MCF 10A (cell line): ENCODE results near the gene RARG. TPM values are rescaled to one million over a fixed set of nuclear protein-coding genes. Genes with fewer than 3 reads are reported as not detected.

Experiments
- BruUV-seq: library from RNA; stranded (reverse); fragments of 400-500 nt; replicated peaks from 2 replicates; lab custom pipeline; 2021; lab: Mats Ljungman, UMichigan
- CTCF ChIA-PET: fragments of 300-600 bp; sonication (Branson Sonifier 250); formaldehyde crosslinking; extraction: SDS; loops from one replicate; lab custom pipeline; 2021; ENCODE audit warnings: antibody characterized with exemption, inconsistent platforms; lab: Yijun Ruan, JAX
- POLR2A ChIA-PET: fragments of 300-600, 350-650 bp; sonication (Branson Sonifier 250); formaldehyde crosslinking; extraction: SDS; loops from one replicate; lab custom pipeline; 2020; ENCODE audit warnings: antibody characterized with exemption, inconsistent platforms; lab: Yijun Ruan, JAX
- DNase-seq: peaks from one replicate; pipeline ENCODE4 v3.0.0-alpha.2; 2018; ENCODE audit not compliant: unreplicated experiment
- H3K27ac Mint-ChIP-seq: one replicate; pipeline ENCODE4 v1.8.0; 2022; ENCODE audit warnings: mild to moderate bottlenecking, low read depth, mixed read lengths; ENCODE audit not compliant: unreplicated experiment
- H3K27me3 Mint-ChIP-seq: one replicate; pipeline ENCODE4 v1.8.0; 2022; ENCODE audit warnings: mixed read lengths; ENCODE audit not compliant: insufficient read depth, unreplicated experiment
- H3K36me3 Mint-ChIP-seq: one replicate; pipeline ENCODE4 v1.8.0; 2022; ENCODE audit warnings: mild to moderate bottlenecking, moderate library complexity, mixed read lengths; ENCODE audit not compliant: insufficient read depth, unreplicated experiment
- H3K4me1 Mint-ChIP-seq: one replicate; pipeline ENCODE4 v1.8.0; 2022; ENCODE audit warnings: mixed read lengths; ENCODE audit not compliant: insufficient read depth, unreplicated experiment
- H3K4me3 Mint-ChIP-seq: one replicate; pipeline ENCODE4 v1.8.0; 2022; ENCODE audit warnings: mild to moderate bottlenecking, moderate library complexity, mixed read lengths; ENCODE audit not compliant: unreplicated experiment
- H3K9me3 Mint-ChIP-seq: one replicate; pipeline ENCODE4 v1.8.0; 2022; ENCODE audit warnings: mixed read lengths; ENCODE audit not compliant: unreplicated experiment
- CTCF ChIP-seq: fragments of 200-600 bp; IDR thresholded peaks from one replicate; pipeline ENCODE4 v1.8.0; 2022; ENCODE audit warnings: antibody characterized with exemption, mild to moderate bottlenecking; ENCODE audit not compliant: unreplicated experiment
- intact Hi-C: fragments of 100-400 bp; cut with micrococcal nuclease; formaldehyde crosslinking; loops from 2 replicates; pipeline ENCODE4 v1.14.1; 2022
- total RNA-seq: library from RNA; stranded (reverse); gene quantifications from 2 replicates; pipeline ENCODE4 v1.2.3, GENCODE V29; 2022

Gene RARG
- total RNA-seq, 1 experiment from 2014 or later = 43.7 TPM

GRCh38 chr12:53211476-53212381, 20.3 kb downstream of the RARG start:
- Mint-ChIP-seq H3K27me3 (no peaks in the 10 kb centered on the region), H3K36me3 (peaks cover 39% of the 10 kb centered on the region), H3K4me3 (no peak overlapping the region), H3K4me1 (peaks cover 8% of the 10 kb centered on the region), H3K27ac (no peak overlapping the region), H3K9me3 (no peaks in the 10 kb centered on the region)
- no peak for DNase-seq
- BruUV-seq = no TSS peak
- CTCF ChIA-PET = interaction anchor here (0.5 to 9.3 kb wide), 16 partner anchors 11 to 603 kb away, joined by 3 to 275 read pairs (median 3); partner anchors contain the start of genes AAAS, ESPL1, MYG1 and PFDN5
- TF ChIP-seq CTCF = no peak
- POLR2A ChIA-PET = interaction anchor here (0.7 to 0.9 kb wide), 2 partner anchors 40 to 84 kb away, joined by 3 to 5 read pairs; partner anchors contain the start of gene PFDN5
- intact Hi-C loops = loop anchor here (5.0 kb wide), 1 partner anchor 56 kb away; the partner anchor contains the start of gene ESPL1

- POLR2A ChIA-PET = interaction anchor here (0.6 to 1.0 kb wide), 2 partner anchors 41 to 51 kb away, joined by 3 to 5 read pairs; a partner anchor contains a TSS
- H3K27me3 Mint-ChIP-seq = no peaks in the 10 kb centered on the region
- peaks cover 39% of the 10 kb centered on the region for H3K36me3 Mint-ChIP-seq
- intact Hi-C loops = loop anchor here (5.0 kb wide), 1 partner anchor 56 kb away; the partner anchor contains the start of gene ESPL1
- H3K27ac Mint-ChIP-seq = no peak overlapping the region
- no peak for TF ChIP-seq CTCF
- H3K4me3 Mint-ChIP-seq = no peak overlapping the region
- DNase-seq = no peak
- CTCF ChIA-PET = interaction anchor here (0.6 to 9.3 kb wide), 6 partner anchors 11 to 78 kb away, joined by 3 to 275 read pairs (median 6); partner anchors contain the start of gene PFDN5
- H3K9me3 Mint-ChIP-seq = no peaks in the 10 kb centered on the region
- peaks cover 13% of the 10 kb centered on the region for H3K4me1 Mint-ChIP-seq
- BruUV-seq = TSS peak; percentile 64
Measured at GRCh38 chr12:53210843-53211242, 21.2 kb downstream of the RARG start.

GRCh38 chr12:53208877-53209463, 23.0 kb downstream of the RARG start:
- POLR2A ChIA-PET = interaction anchor here (1.0 to 1.7 kb wide), 2 partner anchors 10 to 11 kb away, joined by 3 read pairs; no protein-coding TSS in a partner anchor
- no peak for DNase-seq
- intact Hi-C loops = no loop called here
- CTCF ChIA-PET = interaction anchor here (0.8 to 9.3 kb wide), 6 partner anchors 43 to 112 kb away, joined by 3 to 275 read pairs (median 3); partner anchors contain the start of genes AAAS, ESPL1 and PFDN5
- Mint-ChIP-seq H3K27me3 (no peaks in the 10 kb centered on the region), H3K9me3 (no peaks in the 10 kb centered on the region), H3K36me3 (peaks cover 29% of the 10 kb centered on the region), H3K4me3 (no peak overlapping the region), H3K4me1 (peaks cover 15% of the 10 kb centered on the region), H3K27ac (no peak overlapping the region)
- BruUV-seq = no TSS peak
- TF ChIP-seq CTCF = no peak
